HCT116 (cell line): ENCODE measurements around the gene CRHR1.

Experiments
- CEBPB ChIP-seq: IDR thresholded peaks from 2 replicates; pipeline ENCODE4 v1.6.1; 2012; ENCODE audit warnings: low read depth
- EZH2 ChIP-seq: fragments of 200-600 bp; sonication (generic); IDR thresholded peaks from 2 replicates; pipeline ENCODE4 v1.6.1; 2017; ENCODE audit warnings: antibody characterized with exemption, mixed run types
- FOSL1 ChIP-seq: IDR thresholded peaks from 2 replicates; pipeline ENCODE4 v1.6.1; 2012; ENCODE audit warnings: low read depth
- POLR2A ChIP-seq: IDR thresholded peaks from 2 replicates; pipeline ENCODE4 v1.7.0; 2011; ENCODE audit warnings: borderline replicate concordance; ENCODE audit not compliant: insufficient read depth, insufficient read length; ENCODE audit errors: extremely low read depth
- POLR2AphosphoS5 ChIP-seq: IDR thresholded peaks from 2 replicates; pipeline ENCODE4 v1.6.1; 2011; ENCODE audit warnings: mild to moderate bottlenecking, low read depth, low read length, moderate library complexity
- RAD21 ChIP-seq: IDR thresholded peaks from 2 replicates; pipeline ENCODE4 v1.6.1; 2012; ENCODE audit warnings: low read depth, mild to moderate bottlenecking
- SIN3A ChIP-seq: IDR thresholded peaks from 2 replicates; pipeline ENCODE4 v1.6.1; 2012; ENCODE audit warnings: low read depth
- TCF7L2 ChIP-seq: IDR thresholded peaks from 2 replicates; pipeline ENCODE4 v1.7.0; 2011; ENCODE audit warnings: borderline replicate concordance, inconsistent platforms; ENCODE audit not compliant: insufficient read depth, insufficient read length; ENCODE audit errors: extremely low read depth
- YY1 ChIP-seq: IDR thresholded peaks from 2 replicates; pipeline ENCODE4 v1.6.1; 2011; ENCODE audit warnings: low read length, low read depth, moderate library complexity, mild to moderate bottlenecking; ENCODE audit not compliant: insufficient replicate concordance; ENCODE audit errors: extremely low read depth
- ZNF274 ChIP-seq: fragments of 200-500 bp; sonication (Bioruptor generic); IDR thresholded peaks from 2 replicates; pipeline ENCODE4 v1.6.1; 2014; ENCODE audit warnings: mild to moderate bottlenecking, low read depth, low read length, inconsistent platforms
- TF ChIP-seq, protein P1 (sequence below), 3 experiments: fragments of 200-600 bp in 1 of 3; sonication (generic) in 1 of 3; IDR thresholded peaks in 2 of 3; conservative IDR thresholded peaks in 1 of 3; 2 replicates each; pipeline ENCODE4 v1.5.1; 2012 to 2017; ENCODE audit warnings: low read depth in 2 of 3, low read length in 2 of 3, antibody characterized with exemption in 1 of 3, borderline replicate concordance in 1 of 3, control low read depth in 1 of 3, mild to moderate bottlenecking in 1 of 3, mixed read lengths in 1 of 3, mixed run types in 1 of 3, moderate library complexity in 1 of 3; ENCODE audit not compliant: insufficient read depth in 1 of 3
- TF ChIP-seq, protein P2 (sequence below): IDR thresholded peaks from 2 replicates; pipeline ENCODE4 v1.6.1; 2012

DNA sequence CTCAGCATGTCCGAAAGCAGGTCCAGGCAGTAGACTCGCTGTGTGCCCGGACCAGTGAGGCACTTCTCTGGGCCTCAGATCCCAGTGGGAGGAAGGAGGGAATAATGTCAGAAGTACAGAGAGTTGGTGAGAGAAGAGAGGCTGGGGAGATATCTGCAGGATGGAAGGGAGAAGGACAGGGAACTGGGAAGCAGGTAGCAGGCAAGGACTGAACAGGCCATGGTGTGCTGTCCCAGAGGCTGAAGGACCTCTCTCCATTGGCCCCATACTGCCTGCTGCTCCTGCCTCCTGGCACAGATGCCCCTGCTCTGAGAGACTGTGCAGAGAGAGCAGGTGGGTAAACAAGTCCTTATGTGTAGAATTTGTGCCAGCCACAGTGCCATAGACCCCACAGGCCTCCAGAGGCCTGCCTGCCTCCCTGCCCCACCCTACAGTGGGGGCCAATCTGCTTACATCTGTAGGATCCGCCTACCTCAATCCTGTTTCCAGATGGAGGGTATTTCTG is 34.2 kb upstream of the CRHR1 start:
- TF ChIP-seq POLR2A = no peak
- TF ChIP-seq, protein P1, sequence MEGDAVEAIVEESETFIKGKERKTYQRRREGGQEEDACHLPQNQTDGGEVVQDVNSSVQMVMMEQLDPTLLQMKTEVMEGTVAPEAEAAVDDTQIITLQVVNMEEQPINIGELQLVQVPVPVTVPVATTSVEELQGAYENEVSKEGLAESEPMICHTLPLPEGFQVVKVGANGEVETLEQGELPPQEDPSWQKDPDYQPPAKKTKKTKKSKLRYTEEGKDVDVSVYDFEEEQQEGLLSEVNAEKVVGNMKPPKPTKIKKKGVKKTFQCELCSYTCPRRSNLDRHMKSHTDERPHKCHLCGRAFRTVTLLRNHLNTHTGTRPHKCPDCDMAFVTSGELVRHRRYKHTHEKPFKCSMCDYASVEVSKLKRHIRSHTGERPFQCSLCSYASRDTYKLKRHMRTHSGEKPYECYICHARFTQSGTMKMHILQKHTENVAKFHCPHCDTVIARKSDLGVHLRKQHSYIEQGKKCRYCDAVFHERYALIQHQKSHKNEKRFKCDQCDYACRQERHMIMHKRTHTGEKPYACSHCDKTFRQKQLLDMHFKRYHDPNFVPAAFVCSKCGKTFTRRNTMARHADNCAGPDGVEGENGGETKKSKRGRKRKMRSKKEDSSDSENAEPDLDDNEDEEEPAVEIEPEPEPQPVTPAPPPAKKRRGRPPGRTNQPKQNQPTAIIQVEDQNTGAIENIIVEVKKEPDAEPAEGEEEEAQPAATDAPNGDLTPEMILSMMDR (IDR thresholded peaks at IDR 0.05 in 2 of 3, conservative IDR thresholded peaks at IDR 0.05 in 1 of 3; ENCODE audit: borderline replicate concordance in 1 of 3, insufficient read depth in 1 of 3, low read depth in 2 of 3, low read length in 2 of 3) = no peak
- TF ChIP-seq EZH2 = no peak
- no peak for TF ChIP-seq YY1
- TF ChIP-seq SIN3A = no peak
- TF ChIP-seq RAD21 = no peak
- no peak for TF ChIP-seq CEBPB
- TF ChIP-seq FOSL1 = no peak
- no peak for TF ChIP-seq TCF7L2
- TF ChIP-seq POLR2AphosphoS5 = no peak
- TF ChIP-seq, protein P2, sequence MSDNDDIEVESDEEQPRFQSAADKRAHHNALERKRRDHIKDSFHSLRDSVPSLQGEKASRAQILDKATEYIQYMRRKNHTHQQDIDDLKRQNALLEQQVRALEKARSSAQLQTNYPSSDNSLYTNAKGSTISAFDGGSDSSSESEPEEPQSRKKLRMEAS = no peak
- no peak for TF ChIP-seq ZNF274
